GM12892 (cell line): ENCODE measurements around the gene PIEZO1.

Experiments
- DNase-seq: peaks from one replicate; pipeline ENCODE4 v3.0.0; 2011; ENCODE audit not compliant: insufficient read length
- FAIRE-seq: peaks from 2 replicates; lab custom pipeline; 2011; peaks lifted over from hg19 to GRCh38; lab: Jason Lieb, UNC
- POLR2A ChIP-seq: IDR thresholded peaks from 2 replicates; pipeline ENCODE4 v1.6.1; 2011; ENCODE audit warnings: low read depth, low read length, control low read depth
- POLR2AphosphoS5 ChIP-seq: IDR thresholded peaks from 2 replicates; pipeline ENCODE4 v1.6.1; 2011; ENCODE audit warnings: low read depth, low read length, control low read depth
- TAF1 ChIP-seq: IDR thresholded peaks from 2 replicates; pipeline ENCODE4 v1.6.1; 2011; ENCODE audit warnings: low read depth, mild to moderate bottlenecking, control low read depth, low read length, borderline replicate concordance

Gene PIEZO1

DNA sequence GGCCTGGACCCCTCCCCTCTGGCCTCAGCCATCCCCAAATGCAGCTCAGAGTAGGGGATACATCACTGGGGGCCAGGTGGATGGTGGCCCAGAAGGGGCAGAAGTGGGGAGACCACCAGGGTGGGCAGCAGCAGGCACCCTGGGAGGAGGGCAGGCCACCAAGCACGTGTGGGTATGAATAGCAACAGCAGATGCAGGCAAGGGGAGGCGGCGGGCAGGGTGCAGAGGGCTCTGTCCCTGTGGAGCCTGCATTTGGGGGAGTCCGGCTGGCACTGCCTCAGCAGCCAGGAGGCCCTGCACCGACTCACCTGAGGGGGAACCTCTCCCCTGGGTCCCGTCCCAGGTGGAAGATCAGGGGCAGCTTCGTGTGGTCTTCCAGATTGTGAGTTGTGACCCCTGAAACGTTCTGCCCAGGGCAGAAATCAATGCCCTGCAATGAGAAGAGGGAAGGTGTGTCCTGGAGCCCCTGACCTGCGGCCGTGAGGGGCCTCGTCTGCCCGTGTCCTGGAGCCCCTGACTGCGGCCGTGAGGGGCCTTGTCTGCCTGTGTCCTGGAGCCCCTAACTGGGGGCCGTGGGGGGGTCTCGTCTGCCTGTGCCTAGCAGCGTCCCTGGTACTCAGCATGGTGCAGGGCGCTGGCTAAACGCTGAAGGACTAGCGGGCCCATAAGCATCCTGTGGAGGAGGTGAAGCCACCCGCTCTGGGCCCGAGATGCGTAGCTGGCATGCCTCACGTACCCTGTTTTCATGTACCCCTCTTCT is 37.4 kb upstream of the PIEZO1 start:
- FAIRE-seq (no peak), DNase-seq (no peak)
- TF ChIP-seq TAF1 (no peak), POLR2A (no peak), POLR2AphosphoS5 (no peak)

GRCh38 chr16:88821168-88821850 is 36.3 kb upstream of the PIEZO1 start:
- DNase-seq (no peak), FAIRE-seq (no peak)
- no peak for TF ChIP-seq TAF1
- no peak for TF ChIP-seq POLR2A
- TF ChIP-seq POLR2AphosphoS5, result no peak

DNA sequence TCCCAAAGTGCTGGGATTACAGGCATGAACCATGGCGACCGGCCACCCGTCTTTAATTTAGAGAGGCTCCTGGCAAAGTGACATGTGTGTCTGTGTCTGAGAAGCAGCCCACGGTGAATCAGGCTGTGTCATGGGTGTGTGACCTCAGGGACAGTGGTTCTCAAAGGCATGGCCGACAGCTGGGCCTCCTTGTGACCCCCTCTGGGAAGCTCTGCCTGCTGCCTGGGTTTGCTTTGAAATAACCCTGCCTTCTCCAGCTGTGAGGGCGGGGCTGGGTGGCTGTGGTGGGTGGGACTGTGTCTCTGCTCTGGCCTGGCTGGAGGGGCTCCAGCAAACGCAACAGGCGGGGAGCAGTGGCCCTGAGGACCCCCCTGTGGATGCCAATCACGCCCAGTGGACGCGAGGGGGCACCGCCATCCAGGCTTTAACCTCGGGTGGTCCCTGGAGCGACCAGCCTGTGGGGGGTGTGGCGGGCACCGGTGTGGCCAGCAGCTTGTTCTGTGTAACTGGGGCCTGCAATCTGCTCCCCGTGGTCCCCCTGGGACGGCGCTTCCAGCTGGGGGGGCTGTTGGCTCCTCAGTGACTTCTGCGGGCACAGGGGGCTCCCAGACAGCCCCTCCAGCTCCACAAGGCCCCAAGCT is 35.5 kb upstream of the PIEZO1 start:
- FAIRE-seq (no peak), DNase-seq (no peak)
- TF ChIP-seq TAF1 (no peak), POLR2AphosphoS5 (no peak), POLR2A (no peak)

DNA sequence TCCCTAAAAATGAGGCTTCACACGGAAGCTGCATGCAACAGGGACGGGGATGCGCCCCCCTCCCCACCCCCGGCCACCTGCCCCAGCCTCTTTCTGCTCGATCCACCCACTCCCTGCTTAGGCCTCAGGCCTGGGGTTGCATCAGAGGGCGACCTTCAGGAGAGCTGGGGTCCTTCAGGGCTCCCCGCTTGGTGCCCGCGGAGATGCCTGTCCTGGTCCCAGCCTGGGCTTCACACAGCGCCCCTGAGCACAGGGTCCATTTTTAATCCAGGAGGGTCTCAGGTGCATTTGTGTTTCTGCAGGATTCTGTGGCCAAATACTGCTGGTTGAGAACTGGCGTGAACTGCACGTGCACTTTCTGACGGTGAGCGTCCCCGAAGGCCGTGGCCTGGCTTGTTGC is 34.1 kb upstream of the PIEZO1 start:
- FAIRE-seq, result no peak
- TF ChIP-seq POLR2AphosphoS5 (no peak), TAF1 (no peak), POLR2A (no peak)
- no peak for DNase-seq

DNA sequence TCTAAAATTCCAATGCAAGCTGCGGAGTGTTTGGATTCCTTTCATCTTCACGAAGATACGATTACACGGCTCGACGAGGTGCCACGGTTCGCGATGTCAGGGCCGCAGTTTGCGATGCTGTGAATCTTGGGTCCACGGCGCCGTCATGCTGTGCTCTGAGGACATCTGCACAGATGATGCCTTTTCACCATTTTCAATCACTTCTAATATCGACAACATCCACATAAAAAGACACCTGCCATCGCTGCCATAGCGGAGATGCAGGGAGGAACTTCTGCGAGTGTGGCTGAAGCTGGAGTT is 33.5 kb upstream of the PIEZO1 start:
- DNase-seq (no peak), FAIRE-seq (no peak)
- TF ChIP-seq POLR2AphosphoS5 (no peak), POLR2A (no peak), TAF1 (no peak)

GRCh38 chr16:88817785-88818574 is 33.0 kb upstream of the PIEZO1 start:
- TF ChIP-seq POLR2A, result no peak
- no peak for TF ChIP-seq POLR2AphosphoS5
- TF ChIP-seq TAF1, result no peak
- no peak for FAIRE-seq
- DNase-seq, result no peak

DNA sequence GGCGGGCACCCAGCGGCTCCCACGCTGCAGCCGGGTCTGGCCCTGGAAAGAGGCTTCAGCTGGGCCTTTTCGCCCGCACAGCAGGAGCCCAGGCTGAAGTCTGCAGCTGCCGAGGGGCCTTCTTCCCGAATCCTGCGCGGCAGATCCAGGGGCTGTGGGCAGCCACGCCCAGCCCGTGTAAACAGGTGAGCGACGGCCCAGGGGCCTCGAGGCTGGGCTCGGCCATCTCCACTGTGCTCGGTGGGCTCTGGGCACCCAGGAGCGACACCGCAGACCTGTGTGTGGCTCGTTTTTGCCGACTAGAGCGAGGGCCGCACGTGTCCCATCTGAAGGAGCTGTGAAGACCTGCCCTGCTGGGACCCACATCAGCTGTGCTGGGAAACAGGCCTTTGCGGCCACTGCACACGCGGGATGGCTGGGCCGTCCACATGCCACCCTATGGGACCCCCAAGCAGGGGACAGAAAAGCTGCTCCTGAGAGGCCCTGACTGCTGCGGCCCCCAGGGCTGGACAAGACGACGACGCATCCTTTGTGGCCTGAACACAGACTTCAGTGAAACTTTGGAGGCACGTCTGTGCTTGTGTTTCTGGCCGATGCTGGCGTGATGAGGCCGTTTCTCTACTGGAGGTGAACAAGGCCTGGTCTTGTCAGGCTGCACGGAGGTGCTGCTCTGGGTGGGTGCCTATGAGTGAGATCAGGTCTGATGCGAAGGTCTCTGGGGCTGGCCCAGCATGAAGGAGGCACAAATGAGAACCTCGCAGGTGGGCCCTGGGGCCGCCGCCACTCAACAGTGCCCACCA is 31.9 kb upstream of the PIEZO1 start:
- FAIRE-seq (no peak), DNase-seq (no peak)
- TF ChIP-seq TAF1, result no peak
- TF ChIP-seq POLR2AphosphoS5, result no peak
- no peak for TF ChIP-seq POLR2A

- DNase-seq (peak; percentile 56), FAIRE-seq (peak; percentile 48)
- TF ChIP-seq POLR2A, result no peak
- TF ChIP-seq TAF1, result no peak
- no peak for TF ChIP-seq POLR2AphosphoS5
Measured at GRCh38 chr16:88815901-88816589, 31.0 kb upstream of the PIEZO1 start.

DNA sequence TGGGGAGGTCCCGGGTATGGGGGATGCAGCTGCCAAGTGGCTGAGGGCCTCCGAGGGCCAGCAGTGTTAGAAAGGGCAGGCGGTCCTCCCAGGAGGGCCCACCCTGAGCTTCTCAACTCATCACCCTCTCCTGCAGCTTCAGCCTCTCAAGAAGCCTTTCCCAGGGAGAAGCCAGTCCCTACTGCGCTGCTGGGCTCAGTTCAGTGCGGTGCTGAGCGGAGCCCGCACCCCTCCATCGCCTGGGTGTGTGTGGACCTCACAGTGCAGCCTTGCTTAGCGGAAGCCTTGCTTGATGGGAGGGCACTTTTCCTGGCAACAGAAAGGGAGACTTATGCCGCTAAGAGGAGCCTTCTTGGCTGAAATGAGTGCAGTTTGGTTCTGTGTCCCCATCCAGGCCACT is 30.2 kb upstream of the PIEZO1 start:
- DNase-seq, result no peak
- no peak for FAIRE-seq

GRCh38 chr16:88814144-88814502 is 29.1 kb upstream of the PIEZO1 start:
- FAIRE-seq, result no peak
- TF ChIP-seq POLR2AphosphoS5 (no peak), POLR2A (no peak), TAF1 (no peak)
- DNase-seq, result no peak

More for the DNA sequence above, 30.2 kb upstream of the PIEZO1 start:
- TF ChIP-seq POLR2AphosphoS5, result no peak
- no peak for TF ChIP-seq TAF1
- TF ChIP-seq POLR2A, result no peak
